SK-N-MC (cell line): ENCODE data around the gene RSU1.
A peak's percentile ranks its signal among the peaks of the same experiment; 100 is the strongest.

ENCODE experiments used
- DNase-seq: peaks from one replicate; pipeline ENCODE4 v3.0.0-alpha.2; 2011; ENCODE audit warnings: low read depth, low spot score
- H3K27ac ChIP-seq: fragments of 200-600 bp; sonication (generic); 2 replicates; pipeline ENCODE4 v1.5.1; 2016; ENCODE audit warnings: mixed run types
- H3K36me3 ChIP-seq: fragments of 200-600 bp; sonication (generic); 2 replicates; pipeline ENCODE4 v1.6.1; 2017; ENCODE audit warnings: antibody characterized with exemption, low read length, mixed read lengths; ENCODE audit not compliant: insufficient read depth
- H3K4me3 ChIP-seq: fragments of 200-600 bp; sonication (generic); 2 replicates; pipeline ENCODE4 v1.5.1; 2016
- H3K9ac ChIP-seq: fragments of 200-600 bp; sonication (generic); 2 replicates; pipeline ENCODE4 v1.8.0; 2017; ENCODE audit warnings: mixed run types, mixed read lengths; ENCODE audit not compliant: insufficient read length
- H3K9me3 ChIP-seq: fragments of 200-600 bp; sonication (generic); 2 replicates; pipeline ENCODE4 v1.6.1; 2017; ENCODE audit warnings: low read depth, mild to moderate bottlenecking, antibody characterized with exemption, low read length, moderate library complexity, mixed read lengths
- EZH2 ChIP-seq: fragments of 200-600 bp; sonication (generic); IDR thresholded peaks from one replicate; pipeline ENCODE4 v1.6.1; 2017; ENCODE audit warnings: antibody characterized with exemption
- FOXP2 ChIP-seq: optimal IDR thresholded peaks from 2 replicates; pipeline ENCODE3; 2011; ENCODE audit warnings: mild to moderate bottlenecking, moderate library complexity; ENCODE audit not compliant: insufficient read depth; ENCODE audit errors: extremely low read length, control extremely low read depth
- POLR2AphosphoS5 ChIP-seq: IDR thresholded peaks from 2 replicates; pipeline ENCODE4 v1.6.1; 2012; ENCODE audit warnings: mild to moderate bottlenecking, low read depth, low read length, borderline replicate concordance

RSU1 gene

DNA sequence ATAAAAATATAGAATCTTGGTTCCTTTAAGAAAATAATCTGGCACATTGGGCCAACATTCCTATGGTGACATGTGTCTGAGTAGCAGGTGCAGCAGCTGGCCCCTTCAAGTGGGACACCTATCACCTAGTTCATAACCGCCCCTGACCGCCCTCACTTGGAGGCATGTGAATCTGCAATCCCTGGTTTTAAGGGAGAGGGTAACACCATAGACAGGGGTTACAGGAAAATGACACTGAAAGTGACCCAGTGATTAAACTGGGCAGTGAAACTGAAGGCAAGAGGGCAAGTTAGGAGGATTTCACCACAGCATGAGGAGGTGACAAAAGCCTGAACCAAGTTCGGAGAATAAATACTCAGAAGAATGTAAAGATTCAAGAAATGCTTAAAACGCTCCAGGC lies 1.1 kb downstream of the RSU1 start:
- peak overlapping the region; percentile 88 for H3K4me3 ChIP-seq
- no peak overlapping the region for H3K27ac ChIP-seq
- DNase-seq: no peak
- no peak for TF ChIP-seq FOXP2
- peak overlapping the region; percentile 83 for H3K9ac ChIP-seq
- H3K36me3 ChIP-seq: no peaks in the 10 kb centered on the region
- H3K9me3 ChIP-seq: no peaks in the 10 kb centered on the region

DNA sequence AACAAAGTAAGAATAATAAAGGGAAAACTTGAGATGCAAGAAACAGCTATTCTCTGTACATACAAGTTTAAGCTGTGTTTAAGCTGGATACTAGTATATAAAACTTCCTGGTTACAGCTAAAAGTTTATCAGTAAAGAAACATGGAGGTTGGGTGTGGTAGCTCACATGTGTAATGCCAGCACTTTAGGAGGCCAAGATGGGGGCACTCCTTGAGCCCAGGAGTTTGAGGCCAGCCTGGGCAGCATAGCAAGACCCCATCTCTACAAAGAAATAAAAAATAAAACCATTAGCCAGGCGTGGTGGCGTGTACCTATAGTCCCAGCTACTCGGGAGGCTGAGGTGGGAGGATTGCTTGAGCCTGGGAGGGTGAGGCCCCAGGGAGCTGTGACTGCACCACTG lies 3.2 kb downstream of the RSU1 start:
- Histone ChIP-seq H3K9ac (no peak overlapping the region), H3K9me3 (no peaks in the 10 kb centered on the region), H3K4me3 (no peak overlapping the region), H3K36me3 (no peaks in the 10 kb centered on the region), H3K27ac (no peak overlapping the region)
- no peak for DNase-seq
- TF ChIP-seq FOXP2: no peak
- no peak for TF ChIP-seq EZH2
- no peak for TF ChIP-seq POLR2AphosphoS5

GRCh38 chr10:16812676-16813075 lies 4.5 kb downstream of the RSU1 start:
- no peaks in the 10 kb centered on the region for H3K9me3 ChIP-seq
- H3K9ac ChIP-seq: no peak overlapping the region
- TF ChIP-seq EZH2: no peak
- no peak for TF ChIP-seq POLR2AphosphoS5
- TF ChIP-seq FOXP2: no peak
- H3K27ac ChIP-seq: no peak overlapping the region
- no peak for DNase-seq
- H3K4me3 ChIP-seq: no peak overlapping the region
- no peaks in the 10 kb centered on the region for H3K36me3 ChIP-seq

DNA sequence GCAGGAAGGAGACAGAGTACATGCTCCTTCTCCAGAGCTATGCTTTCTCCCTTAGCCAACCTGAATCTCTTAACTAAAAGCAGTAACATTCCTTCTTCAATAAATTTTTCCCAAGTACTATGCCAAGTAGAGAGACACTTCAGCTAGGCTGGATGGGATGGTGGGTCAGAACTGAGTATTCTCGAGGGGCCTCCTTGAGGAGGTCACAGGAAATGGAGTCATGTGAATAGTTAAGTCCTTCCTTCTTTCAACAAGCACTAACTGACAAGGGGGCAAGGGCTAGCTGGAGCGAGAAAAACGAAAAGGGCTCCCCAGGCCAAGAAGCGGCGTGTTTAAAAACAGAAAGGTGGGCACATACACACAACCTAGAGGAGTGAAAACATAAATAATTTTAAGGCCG lies 5.5 kb downstream of the RSU1 start:
- Histone ChIP-seq H3K36me3 (no peaks in the 10 kb centered on the region), H3K9me3 (no peaks in the 10 kb centered on the region), H3K4me3 (no peak overlapping the region), H3K27ac (no peak overlapping the region), H3K9ac (no peak overlapping the region)
- no peak for DNase-seq
- TF ChIP-seq POLR2AphosphoS5 (no peak), EZH2 (no peak), FOXP2 (no peak)

DNA sequence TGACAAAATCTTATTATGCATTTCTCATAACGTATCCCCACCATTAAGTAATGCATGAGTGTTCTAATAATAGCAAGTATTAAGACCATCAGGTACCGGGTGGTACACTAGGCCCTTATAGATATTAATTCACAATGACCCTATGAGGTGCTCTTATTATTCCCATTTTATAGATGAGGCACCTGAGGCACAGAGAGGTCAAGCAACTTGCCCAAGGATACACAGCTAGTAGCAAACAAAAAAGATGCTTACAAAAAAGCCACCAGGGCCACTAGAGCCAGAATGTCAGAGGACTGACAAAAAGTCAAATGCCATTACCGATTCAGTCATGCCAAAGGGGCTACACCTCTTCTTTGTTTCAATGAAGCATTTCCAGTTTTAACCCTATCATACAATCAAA lies 5.9 kb downstream of the RSU1 start:
- no peak for DNase-seq
- H3K27ac ChIP-seq: no peak overlapping the region
- no peaks in the 10 kb centered on the region for H3K36me3 ChIP-seq
- H3K9me3 ChIP-seq: no peaks in the 10 kb centered on the region
- no peak overlapping the region for H3K9ac ChIP-seq
- H3K4me3 ChIP-seq: no peak overlapping the region
- no peak for TF ChIP-seq FOXP2

DNA sequence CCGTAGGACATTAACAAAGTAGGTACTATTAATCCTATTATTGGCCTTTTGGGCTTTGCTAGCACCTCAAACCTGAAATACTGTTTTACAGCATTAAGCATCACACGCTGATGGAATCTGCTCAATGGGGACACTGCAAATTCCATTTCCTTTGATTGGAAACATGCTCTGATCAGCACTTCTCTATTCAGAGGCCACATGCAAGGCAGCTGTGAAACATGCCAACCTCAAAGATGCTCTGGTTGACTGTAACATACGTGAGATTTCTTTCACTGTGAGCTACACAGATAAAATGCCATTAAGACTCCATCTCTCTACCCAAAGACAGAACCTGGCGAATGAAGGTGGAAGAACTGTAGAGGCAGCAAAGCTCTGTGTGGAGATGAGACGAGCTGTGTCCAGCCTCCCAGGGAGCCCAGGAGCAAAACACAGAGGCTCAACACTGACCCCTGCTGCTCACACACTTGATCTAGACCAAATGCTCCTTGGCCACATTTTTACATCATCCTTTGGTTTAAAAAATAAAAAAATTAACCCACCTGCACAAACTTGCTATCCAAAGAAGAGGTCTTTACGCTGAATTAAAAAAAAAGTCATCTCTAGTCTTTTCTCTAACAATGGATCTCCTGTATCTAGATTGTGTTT lies 8.0 kb downstream of the RSU1 start:
- Histone ChIP-seq H3K36me3 (no peaks in the 10 kb centered on the region), H3K4me3 (no peak overlapping the region), H3K9ac (no peak overlapping the region), H3K27ac (no peak overlapping the region), H3K9me3 (no peaks in the 10 kb centered on the region)
- TF ChIP-seq POLR2AphosphoS5 (no peak), FOXP2 (no peak)
- no peak for DNase-seq

DNA sequence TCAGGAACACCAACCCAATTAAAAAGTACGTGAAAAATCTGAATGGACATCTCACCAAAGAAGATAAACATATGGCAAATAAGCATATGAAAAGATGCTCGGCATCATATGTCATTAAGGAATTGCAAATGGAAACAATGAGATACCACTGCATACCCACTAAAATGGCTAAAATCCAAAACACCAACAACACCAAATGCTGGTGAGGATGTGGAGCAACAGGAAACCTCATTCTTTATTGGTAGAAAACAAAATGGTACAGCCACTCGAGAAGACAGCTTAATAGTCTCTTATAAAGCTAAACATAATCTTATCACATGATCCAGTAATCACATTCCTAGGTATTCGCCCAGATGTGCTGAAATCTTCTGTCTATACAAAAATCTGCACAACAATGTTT lies 13.1 kb downstream of the RSU1 start:
- Histone ChIP-seq H3K9ac (no peak overlapping the region), H3K9me3 (no peaks in the 10 kb centered on the region), H3K4me3 (no peak overlapping the region), H3K36me3 (no peaks in the 10 kb centered on the region), H3K27ac (no peak overlapping the region)
- TF ChIP-seq POLR2AphosphoS5: no peak
- no peak for TF ChIP-seq EZH2
- no peak for TF ChIP-seq FOXP2
- no peak for DNase-seq

DNA sequence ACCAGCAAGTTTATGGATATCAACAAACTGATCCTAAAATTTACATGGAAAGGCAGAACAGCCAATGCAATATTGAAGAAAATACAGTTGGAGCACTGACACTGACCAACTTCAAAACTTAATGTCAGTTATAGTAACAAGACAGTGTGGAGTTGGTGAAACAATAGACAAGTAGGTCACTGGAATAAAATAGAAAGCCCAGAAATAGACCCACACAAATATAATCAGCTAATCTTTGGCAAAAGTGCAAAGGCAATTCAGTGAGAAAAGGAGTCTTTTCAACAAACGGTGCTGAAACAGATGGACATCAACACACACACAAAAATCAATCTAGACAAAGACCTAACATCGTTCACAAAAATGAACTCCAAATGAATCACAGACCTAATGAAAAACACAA lies 13.8 kb downstream of the RSU1 start:
- Histone ChIP-seq H3K9ac (no peak overlapping the region), H3K36me3 (no peaks in the 10 kb centered on the region), H3K4me3 (no peak overlapping the region), H3K27ac (no peak overlapping the region), H3K9me3 (no peaks in the 10 kb centered on the region)
- TF ChIP-seq POLR2AphosphoS5 (no peak), EZH2 (no peak), FOXP2 (no peak)
- DNase-seq: no peak

DNA sequence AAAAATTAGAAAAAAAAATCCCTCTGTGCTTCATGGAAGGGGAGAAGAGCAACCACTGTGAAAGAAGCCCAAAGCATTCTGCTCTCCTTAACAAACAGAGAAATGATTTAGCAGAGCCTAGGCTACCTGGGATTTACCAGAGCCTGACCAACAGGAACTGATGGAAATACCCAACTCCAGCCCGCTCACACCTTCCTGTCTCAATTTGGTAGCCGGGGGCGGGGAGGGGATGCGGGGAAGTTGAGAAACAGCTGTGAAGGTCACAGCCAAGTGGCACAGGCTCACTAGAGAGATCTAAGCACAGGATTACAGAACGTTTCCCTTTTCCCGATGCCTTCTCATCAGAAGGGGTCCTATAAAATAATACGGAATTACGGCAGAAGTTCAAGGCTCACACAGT lies 17.6 kb downstream of the RSU1 start:
- H3K27ac ChIP-seq: no peak overlapping the region
- DNase-seq: no peak
- TF ChIP-seq POLR2AphosphoS5: no peak
- no peak for TF ChIP-seq FOXP2
- TF ChIP-seq EZH2: no peak
- no peak overlapping the region for H3K9ac ChIP-seq
- no peaks in the 10 kb centered on the region for H3K9me3 ChIP-seq
- no peak overlapping the region for H3K4me3 ChIP-seq
- H3K36me3 ChIP-seq: no peaks in the 10 kb centered on the region

GRCh38 chr10:16798571-16798970 lies 18.7 kb downstream of the RSU1 start:
- H3K27ac ChIP-seq: no peak overlapping the region
- no peaks in the 10 kb centered on the region for H3K36me3 ChIP-seq
- TF ChIP-seq FOXP2 (no peak), EZH2 (no peak), POLR2AphosphoS5 (no peak)
- H3K9me3 ChIP-seq: no peaks in the 10 kb centered on the region
- H3K9ac ChIP-seq: no peak overlapping the region
- H3K4me3 ChIP-seq: no peak overlapping the region
- DNase-seq: no peak
